Breast epithelium (tissue), 4 donors: ENCODE data around the gene PNMT. TPM values are rescaled to one million over a fixed set of nuclear protein-coding genes. Genes with fewer than 3 reads are reported as not detected.

Experiments used
- DNase-seq, 2 donors: peaks; one replicate each; pipeline ENCODE4 v3.0.0-alpha.2; 2019; ENCODE audit warnings: low spot score in 2 of 2
- H3K27ac ChIP-seq, 2 donors: fragments of 200-600 bp; sonication (generic) in 1 of 2; one replicate each; pipeline ENCODE4 v1.5.1; 2016 to 2019; ENCODE audit warnings: mild to moderate bottlenecking in 1 of 2
- H3K27me3 ChIP-seq, 2 donors: fragments of 200-600 bp; sonication (generic) in 1 of 2; one replicate each; pipeline versions ENCODE4 v1.5.1 to v1.6.0; 2017 to 2019; ENCODE audit warnings: control low read depth in 1 of 2, mild to moderate bottlenecking in 1 of 2
- H3K36me3 ChIP-seq: fragments of 200-600 bp; one replicate; pipeline ENCODE4 v1.5.1; 2019
- H3K4me1 ChIP-seq, 2 donors: fragments of 200-600 bp; sonication (generic); one replicate each; pipeline ENCODE4 v1.5.1; 2016 to 2019; ENCODE audit warnings: control low read depth in 1 of 2
- H3K4me3 ChIP-seq, 3 donors: fragments of 200-600 bp; sonication (generic); 1 replicate in 2 of 3; 2 replicates in 1 of 3; pipeline ENCODE4 v1.5.1; 2016 to 2019; ENCODE audit warnings: mild to moderate bottlenecking in 3 of 3, moderate library complexity in 2 of 3
- H3K9me3 ChIP-seq, 2 donors: fragments of 200-600 bp; sonication (generic) in 1 of 2; one replicate each; pipeline ENCODE4 v1.5.1; 2016 to 2019; ENCODE audit warnings: control low read depth in 1 of 2
- POLR2A ChIP-seq: fragments of 450-650 bp; IDR thresholded peaks from one replicate; pipeline ENCODE4 v1.6.1; 2016; ENCODE audit warnings: antibody characterized with exemption, mild to moderate bottlenecking, moderate library complexity
- POLR2AphosphoS5 ChIP-seq, 3 donors: sonication (generic); formaldehyde crosslinking; IDR thresholded peaks; one replicate each; pipeline ENCODE4 v1.6.1; 2017; ENCODE audit warnings: antibody characterized with exemption in 3 of 3
- intact Hi-C: fragments of 100-400 bp; cut with DNase I; formaldehyde crosslinking; loops from one replicate; pipeline ENCODE4 v1.15.1; 2023; ENCODE audit warnings: low total_unique reads
- total RNA-seq, 3 donors: library from RNA; depleted of rRNA; stranded (reverse); fragments of >200 nt; gene quantifications; one replicate each; pipeline ENCODE4 v1.1.0, GENCODE V29; 2016
- TF ChIP-seq, protein P1 (sequence below), 3 donors: fragments of 450-650 bp; IDR thresholded peaks; one replicate each; pipeline ENCODE4 v1.5.1; 2016 to 2017; ENCODE audit warnings: antibody characterized with exemption in 3 of 3, mild to moderate bottlenecking in 3 of 3, moderate library complexity in 3 of 3

PNMT gene
- total RNA-seq, 3 donors from 2014 or later = 1.6 to 9.5 (median 5.1) TPM

- TF ChIP-seq POLR2AphosphoS5 (IDR thresholded peaks at IDR 0.05) (no peak), POLR2A (no peak)
- TF ChIP-seq, protein P1, sequence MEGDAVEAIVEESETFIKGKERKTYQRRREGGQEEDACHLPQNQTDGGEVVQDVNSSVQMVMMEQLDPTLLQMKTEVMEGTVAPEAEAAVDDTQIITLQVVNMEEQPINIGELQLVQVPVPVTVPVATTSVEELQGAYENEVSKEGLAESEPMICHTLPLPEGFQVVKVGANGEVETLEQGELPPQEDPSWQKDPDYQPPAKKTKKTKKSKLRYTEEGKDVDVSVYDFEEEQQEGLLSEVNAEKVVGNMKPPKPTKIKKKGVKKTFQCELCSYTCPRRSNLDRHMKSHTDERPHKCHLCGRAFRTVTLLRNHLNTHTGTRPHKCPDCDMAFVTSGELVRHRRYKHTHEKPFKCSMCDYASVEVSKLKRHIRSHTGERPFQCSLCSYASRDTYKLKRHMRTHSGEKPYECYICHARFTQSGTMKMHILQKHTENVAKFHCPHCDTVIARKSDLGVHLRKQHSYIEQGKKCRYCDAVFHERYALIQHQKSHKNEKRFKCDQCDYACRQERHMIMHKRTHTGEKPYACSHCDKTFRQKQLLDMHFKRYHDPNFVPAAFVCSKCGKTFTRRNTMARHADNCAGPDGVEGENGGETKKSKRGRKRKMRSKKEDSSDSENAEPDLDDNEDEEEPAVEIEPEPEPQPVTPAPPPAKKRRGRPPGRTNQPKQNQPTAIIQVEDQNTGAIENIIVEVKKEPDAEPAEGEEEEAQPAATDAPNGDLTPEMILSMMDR (IDR thresholded peaks at IDR 0.05) = no peak
- intact Hi-C loops = no loop called here
- peak overlapping the region in 1 of 2 donors; percentile 91 for H3K27ac ChIP-seq
- H3K9me3 ChIP-seq = no peaks in the 10 kb centered on the region
- H3K4me3 ChIP-seq = no peak overlapping the region
- no peaks in the 10 kb centered on the region for H3K36me3 ChIP-seq
- no peak for DNase-seq
- no peaks in the 10 kb centered on the region for H3K27me3 ChIP-seq
- peaks cover 10 to 16% of the 10 kb centered on the region in 2 donors for H3K4me1 ChIP-seq
These were observed 10.3 kb downstream of the PNMT start for GRCh38 chr17:39678340-39679116.

DNA sequence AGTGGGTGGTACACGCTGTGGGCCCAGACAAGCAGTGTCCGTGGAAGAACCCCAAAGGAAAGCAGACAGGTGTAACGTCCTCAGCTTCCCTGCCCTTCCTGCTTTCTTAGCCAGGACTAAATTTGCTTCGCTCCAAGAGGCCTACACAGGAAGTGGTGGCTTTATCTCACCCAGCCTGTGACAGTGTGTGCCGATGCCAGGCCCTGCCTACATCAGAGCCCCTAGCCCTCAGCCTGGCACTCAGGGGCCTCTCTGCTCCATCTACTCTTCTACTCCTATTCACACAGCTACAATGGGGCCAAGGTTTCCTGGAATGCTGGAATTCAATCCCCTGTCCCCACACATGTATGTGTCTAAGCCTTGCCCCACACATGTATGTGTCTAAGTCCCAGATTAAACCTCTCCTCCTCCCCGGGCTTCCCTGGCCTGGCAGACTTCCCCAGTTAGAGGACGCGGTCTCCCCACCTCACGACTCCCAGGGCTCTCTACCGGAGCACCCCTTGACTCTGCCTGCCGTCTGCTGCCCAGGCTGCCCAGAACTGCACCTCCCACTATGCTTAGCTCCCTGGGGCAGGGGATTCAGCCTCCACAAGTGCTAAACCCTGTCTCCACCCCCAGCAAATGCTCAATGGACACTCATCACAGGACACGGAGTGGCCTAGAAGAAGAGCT, 11.4 kb downstream of the PNMT start:
- Histone ChIP-seq H3K27ac (no peak overlapping the region), H3K4me1 (peaks cover 10 to 14% of the 10 kb centered on the region in 2 donors), H3K4me3 (no peak overlapping the region), H3K9me3 (no peaks in the 10 kb centered on the region), H3K36me3 (no peaks in the 10 kb centered on the region), H3K27me3 (no peaks in the 10 kb centered on the region)
- DNase-seq = no peak
- intact Hi-C loops = no loop called here
- TF ChIP-seq POLR2A = no peak
- no peak for TF ChIP-seq POLR2AphosphoS5 (IDR thresholded peaks at IDR 0.05)
- TF ChIP-seq, protein P1 (IDR thresholded peaks at IDR 0.05) = no peak

GRCh38 chr17:39683295-39683939, 15.2 kb downstream of the PNMT start:
- no peaks in the 10 kb centered on the region for H3K9me3 ChIP-seq
- DNase-seq = no peak
- H3K36me3 ChIP-seq = no peaks in the 10 kb centered on the region
- intact Hi-C loops = no loop called here
- H3K27me3 ChIP-seq = no peaks in the 10 kb centered on the region
- no peak overlapping the region for H3K27ac ChIP-seq
- H3K4me1 ChIP-seq = peaks cover 1 to 3% of the 10 kb centered on the region in 2 donors
- no peak overlapping the region for H3K4me3 ChIP-seq
- TF ChIP-seq POLR2AphosphoS5 (IDR thresholded peaks at IDR 0.05) (no peak), POLR2A (no peak)
- TF ChIP-seq, protein P1 (IDR thresholded peaks at IDR 0.05) = no peak

DNA sequence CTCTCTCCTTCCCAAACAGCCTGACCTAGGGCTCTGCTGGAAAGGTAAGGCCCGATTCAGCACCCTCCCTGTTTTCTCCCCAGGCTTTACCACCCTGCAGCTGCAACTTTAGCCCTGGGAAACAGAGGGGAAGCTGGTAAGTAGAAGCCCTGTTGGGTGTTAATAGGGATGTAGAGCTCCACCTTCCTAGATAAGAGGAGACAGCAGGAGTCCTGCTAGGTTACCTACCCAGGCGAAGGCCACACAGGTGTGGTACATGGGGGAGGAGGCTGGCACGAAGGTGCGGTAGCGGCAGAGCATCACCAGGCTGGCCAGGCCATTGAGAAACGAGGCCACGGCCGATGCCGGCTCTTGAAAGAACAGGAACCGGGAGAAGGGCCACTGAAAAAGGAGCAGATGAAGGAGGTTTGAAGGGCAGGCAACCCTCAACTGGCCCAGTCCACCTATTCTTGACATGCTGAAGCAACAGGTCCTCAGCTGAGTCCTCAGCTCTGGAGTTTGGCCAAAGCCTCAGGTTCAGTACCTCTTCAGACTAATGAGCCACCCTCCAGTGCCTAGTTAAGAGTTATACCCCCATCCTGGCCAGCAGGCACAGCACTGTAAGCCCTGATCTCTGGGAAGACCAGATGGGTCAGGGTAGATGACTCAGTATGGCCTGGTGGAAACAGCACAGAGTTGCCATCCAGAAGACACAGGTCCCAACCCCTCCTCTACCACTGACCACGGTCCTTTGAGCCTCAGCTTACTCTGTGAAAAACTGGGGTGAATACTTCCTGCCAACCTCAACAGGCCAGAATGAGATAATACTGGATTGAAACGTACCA, 16.3 kb downstream of the PNMT start:
- no peak for DNase-seq
- intact Hi-C loops = no loop called here
- H3K4me3 ChIP-seq = no peak overlapping the region
- H3K36me3 ChIP-seq = no peaks in the 10 kb centered on the region
- H3K27me3 ChIP-seq = no peaks in the 10 kb centered on the region
- peaks cover 6 to 10% of the 10 kb centered on the region in 2 donors for H3K4me1 ChIP-seq
- H3K9me3 ChIP-seq = no peaks in the 10 kb centered on the region
- H3K27ac ChIP-seq = no peak overlapping the region
- TF ChIP-seq, protein P1 (IDR thresholded peaks at IDR 0.05) = no peak
- TF ChIP-seq POLR2AphosphoS5 (IDR thresholded peaks at IDR 0.05) (no peak), POLR2A (no peak)
